DND-41 (cell line): ENCODE results near the gene ZNF668.

ENCODE experiments used
- EZH2 ChIP-seq: IDR thresholded peaks from 3 replicates; pipeline ENCODE4 v1.6.1; 2012; ENCODE audit warnings: borderline replicate concordance, low read depth, mild to moderate bottlenecking, moderate library complexity, low read length, inconsistent platforms; ENCODE audit not compliant: severe bottlenecking
- TF ChIP-seq, protein P1 (sequence below): IDR thresholded peaks from 2 replicates; pipeline ENCODE4 v1.5.1; 2012; ENCODE audit warnings: borderline replicate concordance, low read length, moderate library complexity, mild to moderate bottlenecking; ENCODE audit not compliant: poor library complexity, severe bottlenecking; ENCODE audit errors: extremely low read depth

DNA sequence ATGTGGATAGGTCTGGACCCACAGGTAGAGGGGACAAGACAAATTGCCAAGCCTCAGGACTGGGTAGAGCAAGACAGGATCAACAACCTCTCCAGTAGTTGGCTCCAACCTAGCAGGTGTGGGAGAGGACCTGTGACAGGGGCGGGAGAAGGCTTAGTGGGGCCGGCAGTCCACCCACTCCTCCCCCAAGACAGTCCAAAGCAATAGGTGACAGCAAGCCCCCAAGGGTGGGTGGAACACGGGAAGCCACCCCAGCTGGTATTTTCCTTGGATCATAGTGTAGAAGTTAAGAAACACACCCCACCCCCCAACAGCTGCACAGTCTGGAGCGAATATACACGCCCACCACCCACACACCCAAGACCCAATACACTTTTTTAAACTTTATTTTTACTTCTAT, 44.8 kb downstream of the ZNF668 start:
- TF ChIP-seq, protein P1, sequence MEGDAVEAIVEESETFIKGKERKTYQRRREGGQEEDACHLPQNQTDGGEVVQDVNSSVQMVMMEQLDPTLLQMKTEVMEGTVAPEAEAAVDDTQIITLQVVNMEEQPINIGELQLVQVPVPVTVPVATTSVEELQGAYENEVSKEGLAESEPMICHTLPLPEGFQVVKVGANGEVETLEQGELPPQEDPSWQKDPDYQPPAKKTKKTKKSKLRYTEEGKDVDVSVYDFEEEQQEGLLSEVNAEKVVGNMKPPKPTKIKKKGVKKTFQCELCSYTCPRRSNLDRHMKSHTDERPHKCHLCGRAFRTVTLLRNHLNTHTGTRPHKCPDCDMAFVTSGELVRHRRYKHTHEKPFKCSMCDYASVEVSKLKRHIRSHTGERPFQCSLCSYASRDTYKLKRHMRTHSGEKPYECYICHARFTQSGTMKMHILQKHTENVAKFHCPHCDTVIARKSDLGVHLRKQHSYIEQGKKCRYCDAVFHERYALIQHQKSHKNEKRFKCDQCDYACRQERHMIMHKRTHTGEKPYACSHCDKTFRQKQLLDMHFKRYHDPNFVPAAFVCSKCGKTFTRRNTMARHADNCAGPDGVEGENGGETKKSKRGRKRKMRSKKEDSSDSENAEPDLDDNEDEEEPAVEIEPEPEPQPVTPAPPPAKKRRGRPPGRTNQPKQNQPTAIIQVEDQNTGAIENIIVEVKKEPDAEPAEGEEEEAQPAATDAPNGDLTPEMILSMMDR, result no peak
- no peak for TF ChIP-seq EZH2
